B cell (primary cell): ENCODE results near the gene FPR1.

Experiments used
- EZH2 ChIP-seq: IDR thresholded peaks from 2 replicates; pipeline ENCODE4 v1.6.1; 2012; ENCODE audit warnings: borderline replicate concordance, low read depth, mild to moderate bottlenecking, moderate library complexity, low read length; ENCODE audit not compliant: insufficient read depth, poor library complexity, severe bottlenecking
- TF ChIP-seq, protein P1 (sequence below): fragments of 200-600 bp; IDR thresholded peaks from one replicate; pipeline ENCODE4 v1.8.0; 2022; ENCODE audit warnings: antibody characterized with exemption, mild to moderate bottlenecking

DNA sequence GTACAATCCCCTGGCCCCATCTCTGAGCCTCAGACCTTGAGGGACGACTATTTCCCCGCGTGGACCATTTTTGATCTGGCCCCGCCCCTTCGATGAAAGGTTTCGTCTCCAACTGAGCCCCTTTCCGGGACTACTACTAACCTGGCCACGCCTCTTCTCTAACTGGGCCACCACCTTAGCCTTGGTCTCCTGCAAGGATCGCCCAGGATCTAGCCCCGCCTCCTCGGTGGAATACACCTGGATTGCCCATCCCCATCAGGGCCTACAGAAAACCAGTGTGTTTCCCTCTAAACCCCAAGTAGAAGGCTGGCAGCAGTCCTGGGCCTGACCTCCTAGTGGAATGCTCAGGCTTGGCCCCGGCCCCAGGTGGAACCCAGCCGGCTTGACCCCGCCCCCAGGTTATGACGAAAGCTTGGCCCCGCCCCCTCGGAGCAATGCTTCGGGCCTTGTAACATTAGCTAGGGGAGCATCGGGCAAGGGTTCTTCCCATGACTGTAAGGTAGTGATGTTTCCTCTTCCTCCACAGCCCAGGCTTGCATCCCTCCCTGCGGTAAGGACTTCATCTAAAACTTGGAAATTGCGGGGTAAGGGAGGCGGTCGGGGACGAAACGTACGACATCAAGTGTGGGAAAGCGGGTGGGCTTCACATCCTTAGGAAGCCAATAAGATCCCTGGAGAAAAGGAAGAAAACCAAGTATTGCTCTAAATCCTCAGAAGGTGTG, 49.4 kb downstream of the FPR1 start:
- TF ChIP-seq, protein P1, sequence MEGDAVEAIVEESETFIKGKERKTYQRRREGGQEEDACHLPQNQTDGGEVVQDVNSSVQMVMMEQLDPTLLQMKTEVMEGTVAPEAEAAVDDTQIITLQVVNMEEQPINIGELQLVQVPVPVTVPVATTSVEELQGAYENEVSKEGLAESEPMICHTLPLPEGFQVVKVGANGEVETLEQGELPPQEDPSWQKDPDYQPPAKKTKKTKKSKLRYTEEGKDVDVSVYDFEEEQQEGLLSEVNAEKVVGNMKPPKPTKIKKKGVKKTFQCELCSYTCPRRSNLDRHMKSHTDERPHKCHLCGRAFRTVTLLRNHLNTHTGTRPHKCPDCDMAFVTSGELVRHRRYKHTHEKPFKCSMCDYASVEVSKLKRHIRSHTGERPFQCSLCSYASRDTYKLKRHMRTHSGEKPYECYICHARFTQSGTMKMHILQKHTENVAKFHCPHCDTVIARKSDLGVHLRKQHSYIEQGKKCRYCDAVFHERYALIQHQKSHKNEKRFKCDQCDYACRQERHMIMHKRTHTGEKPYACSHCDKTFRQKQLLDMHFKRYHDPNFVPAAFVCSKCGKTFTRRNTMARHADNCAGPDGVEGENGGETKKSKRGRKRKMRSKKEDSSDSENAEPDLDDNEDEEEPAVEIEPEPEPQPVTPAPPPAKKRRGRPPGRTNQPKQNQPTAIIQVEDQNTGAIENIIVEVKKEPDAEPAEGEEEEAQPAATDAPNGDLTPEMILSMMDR = no peak
- no peak for TF ChIP-seq EZH2
